AG09309 (cell line): ENCODE data around the gene NSD2.

ENCODE experiments used
- DNase-seq: peaks from one replicate; pipeline ENCODE4 v3.0.0-alpha.2; 2010; ENCODE audit warnings: low read depth
- H3K4me3 ChIP-seq: 2 replicates; pipeline ENCODE4 v1.5.1; 2011; ENCODE audit warnings: mild to moderate bottlenecking, low read depth, low read length, moderate library complexity; ENCODE audit not compliant: control insufficient read depth
- TF ChIP-seq, protein P1 (sequence below): IDR thresholded peaks from 2 replicates; pipeline ENCODE4 v1.5.1; 2011; ENCODE audit warnings: mild to moderate bottlenecking, low read depth, low read length, inconsistent platforms; ENCODE audit not compliant: insufficient read depth, control insufficient read depth; ENCODE audit errors: missing control alignments

NSD2 gene

DNA sequence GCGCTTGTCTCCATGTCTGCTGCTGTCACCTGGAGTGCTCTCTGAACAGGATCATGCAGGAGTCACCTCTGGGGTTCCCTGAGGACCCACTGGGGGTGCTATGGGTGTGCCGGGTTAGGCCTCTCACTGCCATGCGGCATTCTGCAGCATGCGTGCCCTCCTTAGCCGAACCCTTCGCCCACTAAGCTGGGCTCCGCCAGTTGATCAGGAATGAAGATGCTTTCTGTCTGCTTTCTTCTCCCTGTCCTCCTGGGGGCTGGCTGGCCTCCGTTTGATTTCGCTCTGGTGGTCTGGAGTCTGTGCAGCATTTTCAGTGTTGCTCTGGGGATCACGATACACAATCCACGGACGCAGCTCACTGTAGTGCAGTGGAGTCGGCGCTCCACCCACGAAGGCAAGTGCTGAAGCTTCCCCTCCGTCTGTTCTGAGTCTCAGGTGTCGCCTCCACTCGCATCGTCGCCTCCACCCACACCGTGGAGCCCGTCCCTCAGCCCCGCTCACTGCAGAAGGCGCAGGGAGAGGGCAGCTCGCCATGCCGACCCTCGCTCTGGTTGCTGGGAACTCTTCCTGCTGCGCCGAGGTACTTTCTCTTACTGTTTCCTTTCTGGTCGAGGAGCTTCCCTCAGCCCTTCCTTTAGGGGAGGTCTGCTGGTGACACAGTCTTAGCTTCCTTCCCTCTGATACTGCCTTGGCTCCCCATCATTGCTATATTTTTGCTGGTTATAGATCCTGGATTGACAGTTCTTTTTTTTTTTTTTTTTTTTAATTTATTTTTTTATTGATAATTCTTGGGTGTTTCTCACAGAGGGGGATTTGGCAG lies 44.5 kb upstream of the NSD2 start:
- DNase-seq: no peak
- H3K4me3 ChIP-seq: no peak overlapping the region
- TF ChIP-seq, protein P1, sequence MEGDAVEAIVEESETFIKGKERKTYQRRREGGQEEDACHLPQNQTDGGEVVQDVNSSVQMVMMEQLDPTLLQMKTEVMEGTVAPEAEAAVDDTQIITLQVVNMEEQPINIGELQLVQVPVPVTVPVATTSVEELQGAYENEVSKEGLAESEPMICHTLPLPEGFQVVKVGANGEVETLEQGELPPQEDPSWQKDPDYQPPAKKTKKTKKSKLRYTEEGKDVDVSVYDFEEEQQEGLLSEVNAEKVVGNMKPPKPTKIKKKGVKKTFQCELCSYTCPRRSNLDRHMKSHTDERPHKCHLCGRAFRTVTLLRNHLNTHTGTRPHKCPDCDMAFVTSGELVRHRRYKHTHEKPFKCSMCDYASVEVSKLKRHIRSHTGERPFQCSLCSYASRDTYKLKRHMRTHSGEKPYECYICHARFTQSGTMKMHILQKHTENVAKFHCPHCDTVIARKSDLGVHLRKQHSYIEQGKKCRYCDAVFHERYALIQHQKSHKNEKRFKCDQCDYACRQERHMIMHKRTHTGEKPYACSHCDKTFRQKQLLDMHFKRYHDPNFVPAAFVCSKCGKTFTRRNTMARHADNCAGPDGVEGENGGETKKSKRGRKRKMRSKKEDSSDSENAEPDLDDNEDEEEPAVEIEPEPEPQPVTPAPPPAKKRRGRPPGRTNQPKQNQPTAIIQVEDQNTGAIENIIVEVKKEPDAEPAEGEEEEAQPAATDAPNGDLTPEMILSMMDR: no peak

DNA sequence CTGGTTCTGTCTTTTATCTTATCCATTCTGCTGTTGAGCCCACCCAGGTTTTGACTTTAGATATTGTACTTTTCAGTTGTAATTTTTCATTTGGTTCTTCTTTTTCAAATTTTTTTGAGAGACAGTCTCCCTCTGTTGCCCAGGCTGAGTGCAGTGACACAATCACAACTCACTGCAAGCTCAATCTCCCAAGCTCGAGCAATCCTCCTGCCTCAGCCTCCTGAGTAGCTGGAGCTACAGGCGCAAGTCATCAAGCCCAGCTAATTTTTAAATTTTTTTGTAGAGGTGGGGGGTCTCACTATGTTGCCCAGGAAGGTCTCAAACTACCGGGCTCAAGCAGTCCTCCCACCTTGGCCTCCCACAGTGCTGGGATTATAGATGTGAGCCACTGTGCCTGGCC lies 41.0 kb upstream of the NSD2 start:
- TF ChIP-seq, protein P1: no peak
- H3K4me3 ChIP-seq: no peak overlapping the region
- DNase-seq: no peak

DNA sequence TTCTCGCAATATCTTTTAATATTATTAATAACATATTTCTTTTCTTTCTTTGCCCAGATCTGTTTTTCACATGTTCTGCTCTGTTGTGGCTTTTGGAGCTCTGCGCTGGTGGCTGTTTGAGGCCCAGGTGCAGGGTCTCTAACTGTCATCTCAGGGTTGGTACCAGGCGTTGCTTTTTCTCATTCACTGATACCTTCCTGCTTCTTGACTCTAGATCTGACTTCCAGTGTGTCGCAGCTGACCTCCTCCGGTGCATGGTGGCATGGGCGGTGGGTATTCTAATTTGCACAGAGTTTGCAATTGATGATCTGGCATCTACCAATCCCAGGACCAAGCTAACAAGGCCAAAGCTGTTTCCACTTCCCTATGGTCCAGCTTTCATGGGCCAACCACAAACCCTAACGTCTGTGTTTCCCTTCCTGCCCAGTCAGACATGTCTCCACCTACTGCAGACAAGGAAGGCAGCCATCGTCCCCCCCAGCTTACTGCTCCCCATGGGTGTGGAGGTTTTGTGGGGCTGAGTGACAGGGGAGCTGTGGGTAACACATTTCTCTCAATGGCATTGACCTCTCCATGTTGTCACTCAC lies 40.5 kb upstream of the NSD2 start:
- DNase-seq: no peak
- H3K4me3 ChIP-seq: no peak overlapping the region

DNA sequence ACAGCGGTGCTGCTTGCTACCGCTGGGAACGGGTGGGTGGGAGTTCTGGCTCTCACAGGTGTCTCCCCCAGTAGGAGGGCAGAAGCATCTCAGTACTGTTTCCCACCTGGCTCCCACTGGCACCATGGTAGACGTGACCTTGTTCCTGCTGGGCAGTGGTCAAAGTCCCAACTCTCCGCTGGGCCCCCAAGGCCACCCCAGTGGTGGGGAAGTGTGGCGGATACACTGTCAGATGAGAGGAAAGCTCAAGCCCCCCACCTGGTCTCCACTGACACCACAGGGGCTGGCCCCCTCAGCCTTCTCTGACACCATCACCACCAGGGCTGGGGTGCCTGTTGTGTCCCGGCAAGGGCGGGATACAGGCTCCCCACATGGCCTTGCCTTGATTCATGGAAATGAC lies 39.9 kb upstream of the NSD2 start:
- no peak for DNase-seq
- TF ChIP-seq, protein P1: no peak
- H3K4me3 ChIP-seq: no peak overlapping the region

More for the DNA sequence above, 40.5 kb upstream of the NSD2 start:
- TF ChIP-seq, protein P1: no peak

DNA sequence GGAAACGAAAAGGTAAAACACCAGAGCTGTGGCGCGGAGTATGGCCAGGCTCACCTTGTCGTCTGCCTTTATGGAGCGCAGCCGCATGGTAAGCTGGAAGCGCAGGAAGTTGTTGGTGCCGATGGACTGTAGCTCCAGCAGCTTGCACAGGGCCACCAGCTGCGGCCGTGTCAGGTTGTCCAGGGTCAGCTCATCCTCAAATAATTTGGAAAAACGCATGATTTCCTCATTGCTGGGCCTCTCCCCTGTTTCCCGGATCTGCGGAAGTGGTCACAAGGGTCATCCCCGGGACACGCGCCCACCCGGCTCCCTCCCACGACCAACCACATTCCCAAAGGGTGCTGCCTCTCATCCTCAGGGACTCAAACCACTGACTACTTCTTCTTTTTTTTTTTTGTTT lies 38.5 kb upstream of the NSD2 start:
- no peak for DNase-seq
- TF ChIP-seq, protein P1: no peak
- no peak overlapping the region for H3K4me3 ChIP-seq

DNA sequence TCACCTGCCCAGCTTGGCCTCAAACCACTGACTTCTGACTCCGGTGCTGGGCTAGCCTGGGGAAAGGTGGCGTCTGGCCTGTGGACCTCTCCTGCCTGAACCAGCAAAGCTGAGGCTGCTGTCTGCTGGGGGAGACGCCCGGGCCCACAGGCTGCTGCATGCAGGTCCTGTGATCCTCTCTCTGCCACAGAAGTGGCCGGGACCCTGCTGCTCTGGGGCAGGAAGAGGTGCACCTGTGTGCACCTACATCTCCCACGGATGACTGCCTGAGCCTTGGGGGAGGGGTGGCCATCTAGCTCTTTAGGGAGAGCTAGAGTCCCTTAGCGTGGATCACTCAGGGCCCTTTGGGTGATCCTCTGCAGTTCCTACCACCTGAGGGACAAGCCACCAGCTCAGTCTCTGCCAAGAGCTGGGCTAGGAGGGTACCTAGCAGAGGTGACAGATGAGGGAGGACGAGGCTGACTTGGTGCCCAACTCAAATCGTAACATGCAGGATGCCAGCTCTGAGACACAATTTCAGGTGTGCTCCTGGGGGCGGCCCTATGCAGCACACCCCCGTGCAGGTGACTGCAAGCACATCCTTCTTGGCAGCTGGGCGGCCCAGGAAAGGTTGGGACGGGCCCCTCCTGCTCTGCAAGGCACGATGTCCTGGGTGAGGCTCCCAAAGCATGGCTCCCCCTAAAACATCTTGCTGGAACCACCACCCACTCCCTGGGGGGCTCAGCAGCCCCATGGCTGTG lies 37.7 kb upstream of the NSD2 start:
- TF ChIP-seq, protein P1: no peak
- DNase-seq: no peak
- no peak overlapping the region for H3K4me3 ChIP-seq
